Measurements from ENCODE around the gene DUSP1. TPM values are rescaled to one million over a fixed set of nuclear protein-coding genes. Genes with fewer than 3 reads are reported as not detected.

DUSP1 gene
- total and polyA plus RNA-seq, 2 of the 4 experiments (the other 2 are of a cell fraction), result 304 to 467 TPM

GRCh38 chr5:172769616-172770373, 1.2 kb downstream of the DUSP1 start:
- peak overlapping the region; percentile 19 for H2AFZ ChIP-seq (replicated peaks; ENCODE audit: low read length, poor library complexity)
- H3K79me1 ChIP-seq (ENCODE audit: low read depth in 1 of 2, low read length in 2 of 2), result peaks cover 6 to 34% of the 10 kb centered on the region in 2 experiments
- H3K4me3 ChIP-seq (ENCODE audit: insufficient read depth, low read depth, low read length), result peak overlapping the region; percentile 88
- no peaks in the 10 kb centered on the region for H3K27me3 ChIP-seq (ENCODE audit: control insufficient read depth, insufficient read depth, low read length)
- dilution Hi-C loops (cut with HindIII; ENCODE audit: low sequenced_read_pairs, unreplicated experiment) (no loop called here), in situ Hi-C loops (cut with MboI; ENCODE audit: low sequenced_read_pairs) (loop anchor here (5.0 to 10.0 kb wide), 2 partner anchors 52 to 135 kb away; no protein-coding TSS in a partner anchor), intact Hi-C loops (cut with micrococcal nuclease) (loop anchor here (1.0 to 5.0 kb wide), 3 partner anchors 37 to 162 kb away; no protein-coding TSS in a partner anchor)
- ChIA-PET CTCF (interaction anchor here (0.5 to 3.4 kb wide), 9 partner anchors 25 to 1864 kb away, joined by 3 to 18 read pairs (median 4); no protein-coding TSS in a partner anchor), POLR2A (ENCODE audit: unreplicated experiment) (interaction anchor here (0.6 to 2.5 kb wide), 7 partner anchors 29 to 162 kb away, joined by 3 to 23 read pairs (median 3); no protein-coding TSS in a partner anchor)
- H3K56ac ChIP-seq (ENCODE audit: extremely low read depth, insufficient read depth, low read length), result peak overlapping the region; percentile 86
- peak overlapping the region; percentile 17 for H2AK5ac ChIP-seq (ENCODE audit: low read depth, low read length)
- H3K23ac ChIP-seq (ENCODE audit: low read depth, low read length), result peak overlapping the region; percentile 91
- WGBS, 2 experiments (ENCODE audit: extremely low coverage in 2 of 2, insufficient read length in 1 of 2), result 4% methylated on average over 3 of the region's 21 CpGs; no CpG with 5 or more reads in 1 of the 2 experiments
- peak overlapping the region; percentile 5 to 59; a peak in 3 of 4 replicates for H4K8ac ChIP-seq (ENCODE audit: low read depth in 2 of 2, low read length in 2 of 2)
- H3K9ac ChIP-seq (ENCODE audit: low read depth, low read length), result peak overlapping the region; percentile 94
- H3K18ac ChIP-seq (ENCODE audit: low read depth, low read length), result peak overlapping the region; percentile 93
- peak overlapping the region; percentile 89 for H2BK5ac ChIP-seq (ENCODE audit: low read depth, low read length, poor library complexity, severe bottlenecking)
- H4K5ac ChIP-seq (ENCODE audit: low read depth, low read length), result peak overlapping the region; percentile 28
- H2BK15ac ChIP-seq (ENCODE audit: low read depth, low read length), result no peak overlapping the region
- H3K36me3 ChIP-seq (ENCODE audit: control insufficient read depth, insufficient read depth, low read length), result peaks cover 28% of the 10 kb centered on the region
- peaks cover 21% of the 10 kb centered on the region for H3K4me1 ChIP-seq (ENCODE audit: control insufficient read depth, insufficient read depth, low read length)
- 0 out of 2 replicates have a peak overlapping the region, but pooled peaks have one; percentile 7 for H2BK120ac ChIP-seq (ENCODE audit: low read depth, low read length)
- TF ChIP-seq USF2 (IDR thresholded peaks at IDR 0.05; ENCODE audit: low read depth, low read length) (peak; percentile 12; the same call in 1 of the 2 replicates), FOS (IDR thresholded peaks at IDR 0.05; ENCODE audit: low read depth, low read length) (0 out of 2 replicates have a peak, but pooled peaks have one; percentile 24), SMC3 (IDR thresholded peaks at IDR 0.05; ENCODE audit: low read depth, low read length) (peak; percentile 8; the same call in 1 of the 2 replicates), NFE2L2 (IDR thresholded peaks at IDR 0.05; ENCODE audit: low read depth, low read length) (peak; percentile 29), POLR2A (IDR thresholded peaks at IDR 0.05; ENCODE audit: low read depth, low read length) (no peak)
- no peaks in the 10 kb centered on the region for H3K9me3 ChIP-seq (ENCODE audit: control insufficient read depth, insufficient read depth, low read length)
- peak overlapping the region; percentile 76 for H3K4ac ChIP-seq (ENCODE audit: low read depth, low read length)
- peak; percentile 51 for DNase-seq
- no peak for ATAC-seq (ENCODE audit: low read depth)
- peak overlapping the region; percentile 91 for H3K27ac ChIP-seq (ENCODE audit: insufficient read depth, low read length)
- peak overlapping the region; percentile 97 for H3K4me2 ChIP-seq (ENCODE audit: low read depth, low read length)
- H2AK9ac ChIP-seq (replicated peaks; ENCODE audit: low read depth, low read length, poor library complexity), result peak overlapping the region; percentile 92
- H4K20me1 ChIP-seq (ENCODE audit: insufficient read depth, low read length), result peaks cover 56% of the 10 kb centered on the region
- peak overlapping the region; percentile 2; the same call in 1 of the 2 replicates for H4K91ac ChIP-seq (ENCODE audit: insufficient read depth, low read depth, low read length)
- H3K14ac ChIP-seq (replicated peaks; ENCODE audit: low read depth, low read length), result peak overlapping the region; percentile 88
- peaks cover 8% of the 10 kb centered on the region for H3K9me1 ChIP-seq (ENCODE audit: insufficient read depth, low read length)
- TSS peak; percentile 41 for BruUV-seq (replicated peaks)
- no peak overlapping the region for H2BK20ac ChIP-seq (ENCODE audit: low read depth, low read length)
